ENCODE results near the gene PNMA8B.

Gene PNMA8B

DNA sequence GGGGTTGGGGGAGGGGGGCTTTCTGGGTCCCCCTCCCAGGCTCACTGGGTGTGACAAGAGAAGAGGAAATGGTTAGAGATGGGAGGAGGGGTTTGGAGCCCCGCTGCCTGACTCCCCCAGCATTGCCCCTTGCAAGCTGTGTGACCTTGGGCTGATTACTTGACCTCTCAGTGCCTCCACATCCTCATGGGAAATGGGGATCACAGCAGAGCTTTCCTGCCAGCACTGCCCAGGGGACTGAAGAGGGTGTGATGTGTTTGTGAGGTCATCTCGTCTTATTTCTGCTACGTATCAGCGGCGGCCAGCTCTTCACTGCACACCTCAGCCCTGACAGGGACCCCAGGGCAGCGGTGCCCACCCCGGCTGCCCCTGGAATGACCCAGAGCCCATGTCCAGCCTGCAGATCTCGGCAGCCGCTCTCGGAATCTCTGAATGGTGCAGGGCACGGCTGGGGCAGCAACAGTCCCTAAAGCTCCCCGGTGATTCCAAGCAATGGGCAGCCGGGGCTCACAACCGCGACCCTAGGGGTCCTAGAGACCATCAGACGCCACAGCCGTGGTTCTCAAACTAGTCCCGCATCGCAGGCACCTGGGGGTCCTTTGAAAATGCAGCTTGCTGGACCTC is 8.4 kb downstream of the PNMA8B start:
- no peak for DNase-seq (ENCODE audit: low read depth)

DNA sequence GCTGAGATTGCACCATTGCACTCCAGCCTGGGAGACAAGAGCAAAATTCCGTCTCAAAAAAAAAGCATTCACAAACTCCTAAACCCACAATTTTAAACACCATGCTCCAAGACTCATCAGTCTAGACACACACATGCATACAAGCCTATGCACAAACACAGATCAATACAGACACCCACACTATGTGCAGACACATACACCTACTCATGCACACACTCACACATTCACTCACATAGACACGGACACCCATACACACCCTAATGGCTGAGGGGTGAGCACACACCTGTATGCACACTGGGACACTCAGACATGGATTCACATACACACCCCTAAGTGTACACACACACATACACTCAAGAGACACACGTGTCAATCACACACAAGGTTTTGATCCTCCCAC is 9.3 kb downstream of the PNMA8B start:
- DNase-seq (ENCODE audit: low read depth), result no peak

GRCh38 chr19:46484656-46485055 is 11.0 kb downstream of the PNMA8B start:
- no peak for DNase-seq (ENCODE audit: low read depth)

GRCh38 chr19:46482631-46483030 is 13.0 kb downstream of the PNMA8B start:
- peak; percentile 72 for DNase-seq (ENCODE audit: low read depth)

- no peak for DNase-seq (ENCODE audit: low read depth)
These were observed 13.7 kb downstream of the PNMA8B start for GRCh38 chr19:46481947-46482346.

DNA sequence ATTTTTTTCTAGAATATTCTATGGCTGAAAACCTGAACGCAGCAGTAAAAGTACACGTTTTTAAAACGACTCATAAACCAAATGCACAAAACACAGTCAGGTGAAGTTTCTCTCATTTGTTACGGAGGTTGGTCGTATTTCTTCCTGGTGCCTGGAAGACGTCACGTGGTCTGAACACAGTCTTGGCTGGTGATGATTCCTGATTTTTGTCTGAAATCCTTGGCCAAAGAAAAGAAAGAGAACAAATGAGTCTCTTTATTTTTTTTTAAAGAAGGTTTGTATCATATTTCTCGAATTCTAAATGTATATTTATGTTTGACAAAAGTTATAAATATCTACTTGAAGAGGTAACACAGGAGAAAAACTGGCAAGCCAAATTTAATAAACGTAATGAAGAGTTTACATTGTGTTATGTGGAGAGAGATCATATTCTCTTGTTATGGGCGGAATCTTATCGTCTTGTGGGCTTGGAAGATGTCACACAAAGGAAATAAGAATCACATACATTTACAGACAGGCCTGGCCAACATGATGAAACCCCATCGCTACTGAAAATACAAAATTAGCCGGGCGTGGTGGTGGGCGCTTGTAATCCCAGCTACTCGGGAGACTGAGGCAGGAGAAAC is 14.3 kb downstream of the PNMA8B start:
- DNase-seq (ENCODE audit: low read depth), result no peak

DNA sequence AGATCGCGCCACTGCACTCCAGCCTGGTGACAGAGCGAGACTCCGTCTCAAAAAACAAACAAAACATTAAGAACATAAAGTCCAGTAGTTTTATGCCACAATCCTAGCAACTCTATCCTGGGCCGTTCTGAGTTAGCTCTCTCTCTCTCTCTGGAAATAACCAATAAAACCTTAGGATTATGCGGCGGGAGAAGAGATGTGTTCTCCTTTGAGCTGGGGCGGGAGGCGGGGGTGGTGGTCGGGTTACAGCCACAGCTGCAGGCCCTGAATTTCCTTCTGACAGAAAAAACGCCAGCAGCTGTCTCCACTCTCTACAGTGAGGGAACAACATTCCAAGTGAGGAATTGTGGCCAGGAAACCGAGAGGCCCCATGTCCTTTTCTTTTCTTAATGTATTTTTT is 15.3 kb downstream of the PNMA8B start:
- peak; percentile 65 for DNase-seq (ENCODE audit: low read depth)

- peak; percentile 67 for DNase-seq (ENCODE audit: low read depth)
These were observed 17.2 kb downstream of the PNMA8B start for GRCh38 chr19:46478356-46478986.

- no peak for DNase-seq (ENCODE audit: low read depth)
These were observed 19.7 kb downstream of the PNMA8B start for GRCh38 chr19:46475986-46476385.

GRCh38 chr19:46474211-46474610 is 21.5 kb downstream of the PNMA8B start:
- peak; percentile 33 for DNase-seq (ENCODE audit: low read depth)

- DNase-seq (ENCODE audit: low read depth), result no peak
These were observed 23.1 kb downstream of the PNMA8B start for GRCh38 chr19:46472592-46472991.

DNA sequence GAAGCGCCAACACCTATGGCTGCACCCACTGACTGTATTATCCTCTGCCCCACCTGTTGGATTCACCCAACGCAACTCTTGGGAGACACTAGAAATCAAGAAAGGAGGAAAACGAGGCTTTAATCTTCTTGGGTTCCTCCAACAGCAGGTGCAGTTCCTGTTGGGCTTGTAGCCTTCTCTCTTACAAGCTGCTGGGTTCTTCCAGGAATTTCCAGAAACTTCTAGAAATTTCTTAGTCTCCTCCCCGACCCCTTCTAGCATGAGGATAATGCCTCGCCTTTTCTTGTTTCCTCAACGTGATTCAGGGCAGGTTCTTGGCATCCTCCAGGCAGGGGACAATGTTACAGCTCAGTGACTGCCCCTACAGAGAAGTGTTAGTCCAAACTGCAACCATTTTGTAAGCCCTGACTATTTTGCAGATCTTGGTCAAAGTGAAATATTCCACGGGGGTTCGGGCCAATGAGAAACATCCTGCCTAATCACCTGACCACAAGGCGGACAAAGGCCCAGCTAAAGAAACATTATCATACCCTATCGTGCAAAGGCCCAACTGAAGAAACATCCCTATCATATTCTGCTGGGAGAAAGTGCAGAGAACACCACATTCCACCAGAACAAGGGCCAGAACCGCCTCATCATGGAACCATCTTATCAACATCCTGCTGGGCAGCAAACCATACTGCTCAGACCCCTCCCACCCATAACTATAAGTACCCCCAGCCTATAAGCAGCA is 23.7 kb downstream of the PNMA8B start:
- no peak for DNase-seq (ENCODE audit: low read depth)

- DNase-seq (ENCODE audit: low read depth), result peak; percentile 69
These were observed 24.4 kb downstream of the PNMA8B start, which contains the start of gene PNMA8A for GRCh38 chr19:46471116-46471733. TSS of gene PNMA8A (minus strand) at chr19:46471563. CDS start at chr19:46471035, 528 bp downstream.

- DNase-seq (ENCODE audit: low read depth), result no peak
These were observed 25.3 kb downstream of the PNMA8B start for GRCh38 chr19:46470376-46470775.

DNA sequence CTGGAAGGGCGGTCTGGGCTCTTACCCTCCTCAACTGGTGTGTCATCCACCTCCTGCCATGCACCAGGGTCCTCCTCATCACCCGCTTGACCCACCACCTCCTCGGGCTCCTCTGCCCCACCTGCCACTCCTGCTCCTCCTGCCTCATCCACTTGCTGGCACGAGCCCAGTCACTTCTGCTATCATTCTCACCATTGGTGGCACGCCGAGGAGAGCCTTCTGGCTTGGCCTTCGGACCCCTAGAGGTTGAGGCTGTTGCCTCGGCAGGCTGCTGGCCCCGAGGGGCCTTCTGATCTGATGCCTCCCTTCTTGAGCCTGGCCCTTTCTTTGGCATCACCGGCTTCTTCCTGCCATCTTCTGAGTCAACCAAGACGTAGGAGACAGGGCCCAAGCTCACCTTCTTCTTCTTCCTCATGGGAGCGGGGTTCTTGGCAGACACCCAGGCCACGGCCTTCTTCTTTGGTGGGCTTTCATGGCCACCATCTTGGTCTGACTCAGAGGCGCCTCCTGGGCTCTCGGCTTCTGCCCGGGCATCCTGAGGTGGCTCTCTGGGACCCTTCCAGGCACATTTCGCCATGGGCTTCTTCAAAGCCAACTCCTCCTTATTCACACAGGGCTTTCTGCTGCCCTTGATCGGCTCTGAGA is 26.0 kb downstream of the PNMA8B start:
- no peak for DNase-seq (ENCODE audit: low read depth)

- peak; percentile 72 for DNase-seq (ENCODE audit: low read depth)
These were observed 29.0 kb downstream of the PNMA8B start for GRCh38 chr19:46466536-46467196.

GRCh38 chr19:46463516-46463915 is 32.2 kb downstream of the PNMA8B start:
- DNase-seq (ENCODE audit: low read depth), result no peak

GRCh38 chr19:46461537-46461936 is 34.1 kb downstream of the PNMA8B start:
- DNase-seq (ENCODE audit: low read depth), result no peak

GRCh38 chr19:46460981-46461380 is 34.7 kb downstream of the PNMA8B start:
- no peak for DNase-seq (ENCODE audit: low read depth)

GRCh38 chr19:46460055-46460454 is 35.6 kb downstream of the PNMA8B start:
- no peak for DNase-seq (ENCODE audit: low read depth)

GRCh38 chr19:46456930-46457329 is 38.7 kb downstream of the PNMA8B start:
- DNase-seq (ENCODE audit: low read depth), result no peak

Data from amniotic epithelial cell (primary cell).